ENCODE results near the gene CFAP45. TPM values are rescaled to one million over a fixed set of nuclear protein-coding genes. Genes with fewer than 3 reads are reported as not detected.
A peak's percentile ranks its signal among the peaks of the same experiment; 100 is the strongest.

Gene CFAP45
- total RNA-seq, 5 donors from 2014 or later (not counting 1 experiment from before 2014, with no cell fraction given) = 1.2 to 4.7 (median 1.5) TPM

- H3K4me3 Mint-ChIP-seq = peak overlapping the region in 1 of 3 donors; percentile 48
Measured at GRCh38 chr1:159828581-159829272, 71.2 kb downstream of the CFAP45 start.

DNA sequence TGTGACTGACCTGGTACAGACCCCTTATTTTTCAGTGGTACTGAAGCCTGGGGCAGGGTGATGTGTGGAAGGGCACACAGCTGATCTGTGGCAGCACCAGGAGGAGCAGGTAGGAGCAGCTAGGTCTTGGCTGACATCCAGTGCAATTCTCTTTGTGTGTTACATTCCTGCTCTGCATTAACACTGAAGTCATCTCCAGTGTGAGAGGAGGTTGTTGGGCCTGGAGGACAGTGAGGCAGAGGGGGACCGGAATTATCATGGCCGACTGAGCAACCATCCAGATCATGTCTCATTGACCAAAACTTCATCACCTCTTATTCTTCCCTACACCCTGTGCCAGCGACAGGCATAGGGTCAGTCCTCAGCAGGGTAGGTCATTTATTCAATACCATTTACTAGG lies 71.8 kb downstream of the CFAP45 start:
- Mint-ChIP-seq H3K4me3 (peak overlapping the region in 1 of 3 donors; percentile 63), H3K27ac (no peak overlapping the region), H3K9me3 (peaks cover 0 to 9% (median 8%) of the 10 kb centered on the region in 3 donors), H3K27me3 (peaks cover 0 to 2% of the 10 kb centered on the region in 2 donors), H3K36me3 (peaks cover 8% of the 10 kb centered on the region), H3K4me1 (peaks cover 47 to 56% (median 50%) of the 10 kb centered on the region in 3 donors)
- WGBS (ENCODE audit: insufficient coverage) = no CpG with 5 or more reads among the region's 3 CpGs
- Histone ChIP-seq H3K4me1 (ENCODE audit: control insufficient read depth in 1 of 2, extremely low read depth in 1 of 2, insufficient read depth in 2 of 2, low read length in 2 of 2) (peaks cover 22 to 68% of the 10 kb centered on the region in 2 experiments), H3K27ac (ENCODE audit: low read length) (no peak overlapping the region), H3K4me3 (ENCODE audit: control insufficient read depth in 1 of 2, extremely low read depth in 1 of 2, low read length in 1 of 2) (no peak overlapping the region), H3K9me3 (no peaks in the 10 kb centered on the region), H3K27me3 (replicated peaks in 1 of 2; ENCODE audit: control insufficient read depth in 2 of 2, extremely low read depth in 1 of 2, insufficient read depth in 2 of 2, low read length in 1 of 2) (no peaks in the 10 kb centered on the region), H3K36me3 (ENCODE audit: control insufficient read depth in 2 of 2, extremely low read depth in 1 of 2, insufficient read depth in 1 of 2, low read length in 1 of 2) (no peaks in the 10 kb centered on the region)
- CTCF ChIA-PET = no interaction called here
- DNase-seq (no peak), ATAC-seq (replicated peaks in 1 of 4) (no peak)
- POLR2A ChIA-PET = interaction anchor here in 1 of 2 donors (0.7 kb wide), 1 partner anchor 485 kb away, joined by 3 read pairs; no protein-coding TSS in a partner anchor

More at GRCh38 chr1:159828581-159829272, 71.2 kb downstream of the CFAP45 start:
- Mint-ChIP-seq H3K27ac (no peak overlapping the region), H3K9me3 (peaks cover 0 to 9% (median 8%) of the 10 kb centered on the region in 3 donors), H3K27me3 (peaks cover 0 to 2% of the 10 kb centered on the region in 2 donors), H3K4me1 (peaks cover 47 to 54% (median 50%) of the 10 kb centered on the region in 3 donors), H3K36me3 (peaks cover 11% of the 10 kb centered on the region)
- CTCF ChIA-PET = no interaction called here
- WGBS (ENCODE audit: insufficient coverage) = 94% methylated on average over 10 of the region's 11 CpGs
- H3K9me3 ChIP-seq = no peaks in the 10 kb centered on the region
- no peaks in the 10 kb centered on the region for H3K27me3 ChIP-seq (replicated peaks in 1 of 2; ENCODE audit: control insufficient read depth in 2 of 2, extremely low read depth in 1 of 2, insufficient read depth in 2 of 2, low read length in 1 of 2)
- H3K4me3 ChIP-seq (ENCODE audit: control insufficient read depth in 1 of 2, extremely low read depth in 1 of 2, low read length in 1 of 2) = no peak overlapping the region
- H3K4me1 ChIP-seq (ENCODE audit: control insufficient read depth in 1 of 2, extremely low read depth in 1 of 2, insufficient read depth in 2 of 2, low read length in 2 of 2) = peaks cover 22 to 62% of the 10 kb centered on the region in 2 experiments
- no peaks in the 10 kb centered on the region for H3K36me3 ChIP-seq (ENCODE audit: control insufficient read depth in 2 of 2, extremely low read depth in 1 of 2, insufficient read depth in 1 of 2, low read length in 1 of 2)
- DNase-seq (no peak), ATAC-seq (replicated peaks in 1 of 4) (no peak)
- POLR2A ChIA-PET = no interaction called here
- H3K27ac ChIP-seq (ENCODE audit: low read length) = no peak overlapping the region

GRCh38 chr1:159827549-159827948 lies 72.4 kb downstream of the CFAP45 start:
- Histone ChIP-seq H3K27me3 (replicated peaks in 1 of 2; ENCODE audit: control insufficient read depth in 2 of 2, extremely low read depth in 1 of 2, insufficient read depth in 2 of 2, low read length in 1 of 2) (peaks cover 0 to 3% of the 10 kb centered on the region in 2 experiments), H3K9me3 (no peaks in the 10 kb centered on the region), H3K4me1 (ENCODE audit: control insufficient read depth in 1 of 2, extremely low read depth in 1 of 2, insufficient read depth in 2 of 2, low read length in 2 of 2) (peaks cover 22 to 73% of the 10 kb centered on the region in 2 experiments), H3K4me3 (ENCODE audit: control insufficient read depth in 1 of 2, extremely low read depth in 1 of 2, low read length in 1 of 2) (no peak overlapping the region), H3K27ac (ENCODE audit: low read length) (peak overlapping the region; percentile 37), H3K36me3 (ENCODE audit: control insufficient read depth in 2 of 2, extremely low read depth in 1 of 2, insufficient read depth in 1 of 2, low read length in 1 of 2) (no peaks in the 10 kb centered on the region)
- H3K27ac Mint-ChIP-seq = peak overlapping the region; percentile 52 to 57
- H3K36me3 Mint-ChIP-seq = peaks cover 7% of the 10 kb centered on the region
- 36% methylated on average over 1 of the region's 3 CpGs for WGBS (ENCODE audit: insufficient coverage)
- ChIA-PET CTCF (interaction anchor here in 1 of 2 donors (0.6 kb wide), 1 partner anchor 382 kb away, joined by 4 read pairs; no protein-coding TSS in a partner anchor), POLR2A (interaction anchor here in 1 of 2 donors (0.7 kb wide), 2 partner anchors 484 to 812 kb away, joined by 3 to 4 read pairs; no protein-coding TSS in a partner anchor)
- ATAC-seq (replicated peaks in 1 of 4) (peak in 2 of 4 experiments; percentile 21 to 25), DNase-seq (peak in 1 of 35 experiments; percentile 66)
- H3K27me3 Mint-ChIP-seq = peaks cover 0 to 2% of the 10 kb centered on the region in 2 donors
- H3K4me1 Mint-ChIP-seq = peaks cover 47 to 56% (median 50%) of the 10 kb centered on the region in 3 donors
- peak overlapping the region in 1 of 3 donors; percentile 63 for H3K4me3 Mint-ChIP-seq
- peaks cover 0 to 9% (median 8%) of the 10 kb centered on the region in 3 donors for H3K9me3 Mint-ChIP-seq

- Histone ChIP-seq H3K27ac (ENCODE audit: low read length) (peak overlapping the region; percentile 37), H3K4me3 (ENCODE audit: control insufficient read depth in 1 of 2, extremely low read depth in 1 of 2, low read length in 1 of 2) (peak overlapping the region in 1 of 2 donors; percentile 11), H3K9me3 (no peaks in the 10 kb centered on the region), H3K27me3 (replicated peaks in 1 of 2; ENCODE audit: control insufficient read depth in 2 of 2, extremely low read depth in 1 of 2, insufficient read depth in 2 of 2, low read length in 1 of 2) (peaks cover 0 to 3% of the 10 kb centered on the region in 2 experiments), H3K4me1 (ENCODE audit: control insufficient read depth in 1 of 2, extremely low read depth in 1 of 2, insufficient read depth in 2 of 2, low read length in 2 of 2) (peaks cover 22 to 73% of the 10 kb centered on the region in 2 experiments), H3K36me3 (ENCODE audit: control insufficient read depth in 2 of 2, extremely low read depth in 1 of 2, insufficient read depth in 1 of 2, low read length in 1 of 2) (no peaks in the 10 kb centered on the region)
- peak in 4 of 35 experiments; percentile 2 to 38 (median 12) for DNase-seq
- Mint-ChIP-seq H3K4me1 (peaks cover 47 to 56% (median 50%) of the 10 kb centered on the region in 3 donors), H3K9me3 (peaks cover 0 to 9% (median 8%) of the 10 kb centered on the region in 3 donors), H3K27ac (peak overlapping the region; percentile 19 to 57), H3K4me3 (peak overlapping the region; percentile 17 to 63 (median 22)), H3K36me3 (peaks cover 7% of the 10 kb centered on the region), H3K27me3 (peaks cover 0 to 2% of the 10 kb centered on the region in 2 donors)
- peak in 2 of 4 experiments; percentile 13 to 19 for ATAC-seq (replicated peaks in 1 of 4)
- ChIA-PET CTCF (interaction anchor here in 1 of 2 donors (0.6 kb wide), 1 partner anchor 382 kb away, joined by 4 read pairs; no protein-coding TSS in a partner anchor), POLR2A (interaction anchor here in 1 of 2 donors (0.7 kb wide), 1 partner anchor 811 kb away, joined by 4 read pairs; no protein-coding TSS in a partner anchor)
- WGBS (ENCODE audit: insufficient coverage) = 66% methylated on average over 3 of the region's 6 CpGs
Measured at GRCh38 chr1:159827102-159827490, 72.9 kb downstream of the CFAP45 start.

DNA sequence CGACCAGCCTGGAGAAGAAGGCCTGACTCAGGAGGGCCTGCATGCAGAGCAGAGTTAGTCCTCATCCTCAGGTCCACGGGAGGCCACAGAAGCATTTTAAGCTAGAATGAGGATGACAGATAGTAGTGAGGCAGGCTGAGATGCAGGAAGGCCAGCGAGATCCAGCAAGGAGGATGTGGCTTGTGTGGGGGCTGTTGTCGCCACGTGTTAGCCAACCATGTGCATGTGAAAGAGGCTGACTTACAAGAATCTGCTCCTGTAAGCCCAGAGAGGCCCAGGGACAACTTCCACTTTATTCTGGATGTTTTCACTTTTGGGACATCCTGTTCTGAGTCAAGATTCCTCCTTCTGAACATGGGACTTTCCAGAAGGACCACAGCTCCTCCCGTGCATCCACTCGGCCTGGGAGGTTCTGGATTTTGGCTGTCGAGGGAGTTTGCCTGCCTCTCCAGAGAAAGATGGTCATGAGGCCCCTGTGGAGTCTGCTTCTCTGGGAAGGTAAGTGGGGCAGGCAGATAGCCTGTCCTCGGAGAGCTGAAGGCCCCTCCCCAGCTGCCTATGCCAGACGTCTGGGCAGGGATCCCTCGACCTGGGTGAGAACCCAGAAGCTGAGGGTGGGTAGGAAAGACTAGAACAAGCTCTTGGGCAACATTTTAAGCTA lies 73.4 kb downstream of the CFAP45 start, which contains the start of gene SLAMF8:
TSS of gene SLAMF8 (plus strand) at position 433 of the 661 bp plus-strand sequence. CDS start at position 459, 26 bp downstream.
- peak within 1 kb of the TSS; percentile 52 to 57 for H3K27ac Mint-ChIP-seq
- H3K4me3 ChIP-seq (ENCODE audit: control insufficient read depth in 1 of 2, extremely low read depth in 1 of 2, low read length in 1 of 2) = peak within 1 kb of the TSS in 1 of 2 donors; percentile 11
- peaks cover 22 to 77% of the 10 kb centered on the region in 2 experiments for H3K4me1 ChIP-seq (ENCODE audit: control insufficient read depth in 1 of 2, extremely low read depth in 1 of 2, insufficient read depth in 2 of 2, low read length in 2 of 2)
- POLR2A ChIA-PET = no interaction called here
- H3K36me3 Mint-ChIP-seq = peaks cover 7% of the 10 kb centered on the region
- peaks cover 0 to 3% of the 10 kb centered on the region in 2 experiments for H3K27me3 ChIP-seq (replicated peaks in 1 of 2; ENCODE audit: control insufficient read depth in 2 of 2, extremely low read depth in 1 of 2, insufficient read depth in 2 of 2, low read length in 1 of 2)
- peaks cover 47 to 56% (median 50%) of the 10 kb centered on the region in 3 donors for H3K4me1 Mint-ChIP-seq
- H3K27ac ChIP-seq (ENCODE audit: low read length) = peak within 1 kb of the TSS; percentile 37
- CTCF ChIA-PET = no interaction called here
- ATAC-seq (replicated peaks in 1 of 4) (peak; percentile 71 to 87 (median 84)), DNase-seq (peak; percentile 12 to 75 (median 51))
- WGBS (ENCODE audit: insufficient coverage) = 24% methylated on average over 7 of the region's 11 CpGs
- peaks cover 0 to 2% of the 10 kb centered on the region in 2 donors for H3K27me3 Mint-ChIP-seq
- H3K4me3 Mint-ChIP-seq = peak within 1 kb of the TSS; percentile 17 to 63 (median 22)
- no peaks in the 10 kb centered on the region for H3K9me3 ChIP-seq
- no peaks in the 10 kb centered on the region for H3K36me3 ChIP-seq (ENCODE audit: control insufficient read depth in 2 of 2, extremely low read depth in 1 of 2, insufficient read depth in 1 of 2, low read length in 1 of 2)
- H3K9me3 Mint-ChIP-seq = peaks cover 0 to 9% (median 8%) of the 10 kb centered on the region in 3 donors

DNA sequence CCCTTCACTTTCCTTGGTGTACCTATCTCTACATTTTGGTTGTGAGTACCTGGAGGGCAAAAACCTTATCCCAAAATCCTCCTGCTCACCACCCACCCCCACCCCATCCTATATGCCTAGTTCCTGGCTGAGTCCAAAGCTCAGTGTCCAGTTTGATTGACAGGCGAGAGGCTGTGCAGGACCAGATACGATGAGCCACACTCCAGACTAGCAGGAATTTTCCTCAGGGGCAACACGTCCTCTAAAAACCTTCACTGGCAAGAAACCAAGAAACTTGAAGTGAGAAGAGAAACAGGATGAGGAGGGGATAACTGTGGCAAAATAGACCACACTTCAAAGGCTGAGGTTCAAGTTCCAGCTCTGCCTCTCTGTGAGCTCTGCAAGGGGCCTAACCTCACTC lies 74.4 kb downstream of the CFAP45 start:
- H3K9me3 Mint-ChIP-seq = peaks cover 0 to 9% (median 8%) of the 10 kb centered on the region in 3 donors
- H3K4me3 Mint-ChIP-seq = peak overlapping the region in 1 of 3 donors; percentile 63
- peaks cover 0 to 2% of the 10 kb centered on the region in 2 donors for H3K27me3 Mint-ChIP-seq
- no CpG with 5 or more reads among the region's 3 CpGs for whole genome bisulfite sequencing (ENCODE audit: insufficient coverage)
- peaks cover 0 to 3% of the 10 kb centered on the region in 2 experiments for H3K27me3 ChIP-seq (replicated peaks in 1 of 2; ENCODE audit: control insufficient read depth in 2 of 2, extremely low read depth in 1 of 2, insufficient read depth in 2 of 2, low read length in 1 of 2)
- H3K9me3 ChIP-seq = no peaks in the 10 kb centered on the region
- POLR2A ChIA-PET = no interaction called here
- DNase-seq = peak in 1 of 35 experiments; percentile 22
- peak overlapping the region; percentile 32 to 57 for H3K27ac Mint-ChIP-seq
- H3K27ac ChIP-seq (ENCODE audit: low read length) = peak overlapping the region; percentile 5
- CTCF ChIA-PET = no interaction called here
- no peak for ATAC-seq (replicated peaks in 1 of 4)
- peaks cover 7% of the 10 kb centered on the region for H3K36me3 Mint-ChIP-seq
- H3K4me1 Mint-ChIP-seq = peaks cover 47 to 56% (median 50%) of the 10 kb centered on the region in 3 donors
- no peak overlapping the region for H3K4me3 ChIP-seq (ENCODE audit: control insufficient read depth in 1 of 2, extremely low read depth in 1 of 2, low read length in 1 of 2)
- H3K36me3 ChIP-seq (ENCODE audit: control insufficient read depth in 2 of 2, extremely low read depth in 1 of 2, insufficient read depth in 1 of 2, low read length in 1 of 2) = no peaks in the 10 kb centered on the region
- peaks cover 22 to 83% of the 10 kb centered on the region in 2 experiments for H3K4me1 ChIP-seq (ENCODE audit: control insufficient read depth in 1 of 2, extremely low read depth in 1 of 2, insufficient read depth in 2 of 2, low read length in 2 of 2)

Measured in T-cell (primary cell).